Activated naive CD8-positive, alpha-beta T cell treated with anti-CD3 and anti-CD28 coated beads, Interleukin-2, amount 10 ng/mL, durations not matched to agents 7 days and 5 days (primary cell): ENCODE measurements around the gene PDE4C. TPM values are rescaled to one million over a fixed set of nuclear protein-coding genes. Genes with fewer than 3 reads are reported as not detected.
A peak's percentile ranks its signal among the peaks of the same experiment; 100 is the strongest.

ENCODE experiments used
- ATAC-seq: fragments of 150-1000 bp; cut with Tn5 transposase; one replicate; pipeline ENCODE4 v1.10.0; 2021; ENCODE audit warnings: low read depth, moderate library complexity
- POLR2A ChIA-PET: fragments of 350-600 bp; sonication (Branson Sonifier 250); formaldehyde crosslinking; loops from one replicate; lab custom pipeline; 2021; ENCODE audit warnings: antibody characterized with exemption; lab: Charles Lee
- DNase-seq: peaks from one replicate; pipeline ENCODE4 v3.0.0; 2021
- H3K27ac Mint-ChIP-seq: one replicate; pipeline ENCODE4 v1.8.0; 2022; ENCODE audit warnings: mild to moderate bottlenecking, mixed read lengths
- H3K27me3 Mint-ChIP-seq: one replicate; pipeline ENCODE4 v1.8.0; 2022; ENCODE audit warnings: mild to moderate bottlenecking, moderate library complexity, mixed read lengths
- H3K36me3 Mint-ChIP-seq: one replicate; pipeline ENCODE4 v1.8.0; 2021; ENCODE audit warnings: mild to moderate bottlenecking, mixed read lengths
- H3K4me1 Mint-ChIP-seq: one replicate; pipeline ENCODE4 v1.8.0; 2021; ENCODE audit warnings: mixed read lengths
- H3K4me3 Mint-ChIP-seq: one replicate; pipeline ENCODE4 v1.8.0; 2022; ENCODE audit warnings: mild to moderate bottlenecking, moderate library complexity, mixed read lengths
- H3K9me3 Mint-ChIP-seq: one replicate; pipeline ENCODE4 v1.8.0; 2021; ENCODE audit warnings: mixed read lengths
- total RNA-seq, 2 experiments: library from RNA; stranded (reverse); gene quantifications; one replicate each; pipeline ENCODE4 v1.2.3, GENCODE V29; 2021

The PDE4C gene
- total RNA-seq: under 1 TPM in 1 of 2 experiments, not detected in 1; 0.65 TPM

GRCh38 chr19:18225702-18226468, at the start of gene PDE4C:
Gene PDE4C, minus strand, starts transcription at chr19:18226438. Its CDS starts 23 bp downstream, at chr19:18226415.
- ATAC-seq (no peak), DNase-seq (peak; percentile 33)
- H3K4me3 Mint-ChIP-seq: no peak within 1 kb of the TSS
- no peaks in the 10 kb centered on the region for H3K36me3 Mint-ChIP-seq
- H3K4me1 Mint-ChIP-seq: peaks cover 13% of the 10 kb centered on the region
- no peaks in the 10 kb centered on the region for H3K9me3 Mint-ChIP-seq
- POLR2A ChIA-PET: no interaction called here
- no peak within 1 kb of the TSS for H3K27ac Mint-ChIP-seq
- peaks cover 61% of the 10 kb centered on the region for H3K27me3 Mint-ChIP-seq

- Mint-ChIP-seq H3K9me3 (no peaks in the 10 kb centered on the region), H3K4me1 (peaks cover 38% of the 10 kb centered on the region), H3K27me3 (no peaks in the 10 kb centered on the region), H3K27ac (peak overlapping the region; percentile 56), H3K4me3 (peak overlapping the region; percentile 28), H3K36me3 (peaks cover 29% of the 10 kb centered on the region)
- DNase-seq (no peak), ATAC-seq (no peak)
- POLR2A ChIA-PET: interaction anchor here (0.6 to 12.8 kb wide), 8 partner anchors 11 to 117 kb away, joined by 3 to 1033 read pairs (median 8); partner anchors contain the start of genes LSM4 and PGPEP1
Measured at GRCh38 chr19:18274781-18275356, 48.6 kb upstream of the PDE4C start.

GRCh38 chr19:18274219-18274780, 48.1 kb upstream of the PDE4C start, which contains the start of gene IQCN:
Gene IQCN, minus strand, starts transcription at chr19:18274452. Its CDS starts 4,974 bp downstream, at chr19:18269478.
- Mint-ChIP-seq H3K4me1 (peaks cover 35% of the 10 kb centered on the region), H3K27me3 (no peaks in the 10 kb centered on the region)
- POLR2A ChIA-PET: interaction anchor here (0.6 to 11.2 kb wide), 8 partner anchors 12 to 66 kb away, joined by 3 to 1033 read pairs (median 4); partner anchors contain the start of genes LSM4 and PGPEP1

GRCh38 chr19:18273561-18274218, 47.5 kb upstream of the PDE4C start:
- H3K4me1 Mint-ChIP-seq: peaks cover 29% of the 10 kb centered on the region
- H3K4me3 Mint-ChIP-seq: no peak overlapping the region

More at GRCh38 chr19:18274219-18274780, 48.1 kb upstream of the PDE4C start, which contains the start of gene IQCN:
- DNase-seq: no peak
- H3K9me3 Mint-ChIP-seq: no peaks in the 10 kb centered on the region
- H3K27ac Mint-ChIP-seq: peak within 1 kb of the TSS; percentile 56
- peak within 1 kb of the TSS; percentile 28 for H3K4me3 Mint-ChIP-seq
- peak; percentile 59 for ATAC-seq
- peaks cover 23% of the 10 kb centered on the region for H3K36me3 Mint-ChIP-seq

GRCh38 chr19:18271433-18271841, 45.2 kb upstream of the PDE4C start:
- no peak for DNase-seq
- POLR2A ChIA-PET: interaction anchor here (0.8 to 1.3 kb wide), 2 partner anchors 10 to 33 kb away, joined by 3 read pairs; partner anchors contain the start of gene JUND
- ATAC-seq: no peak
- Mint-ChIP-seq H3K27me3 (no peaks in the 10 kb centered on the region), H3K4me1 (peaks cover 21% of the 10 kb centered on the region), H3K27ac (no peak overlapping the region), H3K9me3 (no peaks in the 10 kb centered on the region), H3K36me3 (peaks cover 12% of the 10 kb centered on the region), H3K4me3 (no peak overlapping the region)

More at GRCh38 chr19:18273561-18274218, 47.5 kb upstream of the PDE4C start:
- ATAC-seq: no peak
- no peak for DNase-seq
- POLR2A ChIA-PET: interaction anchor here (0.6 to 11.2 kb wide), 6 partner anchors 16 to 66 kb away, joined by 4 to 1033 read pairs (median 6); partner anchors contain the start of genes LSM4 and PGPEP1
- no peaks in the 10 kb centered on the region for H3K27me3 Mint-ChIP-seq
- H3K27ac Mint-ChIP-seq: no peak overlapping the region
- no peaks in the 10 kb centered on the region for H3K9me3 Mint-ChIP-seq
- peaks cover 18% of the 10 kb centered on the region for H3K36me3 Mint-ChIP-seq

- Mint-ChIP-seq H3K9me3 (no peaks in the 10 kb centered on the region), H3K4me3 (no peak overlapping the region), H3K36me3 (peaks cover 12% of the 10 kb centered on the region), H3K27me3 (no peaks in the 10 kb centered on the region), H3K4me1 (peaks cover 18% of the 10 kb centered on the region), H3K27ac (no peak overlapping the region)
- POLR2A ChIA-PET: interaction anchor here (0.7 to 1.8 kb wide), 3 partner anchors 9 to 18 kb away, joined by 3 to 6 read pairs (median 3); partner anchors contain the start of gene JUND
- ATAC-seq (no peak), DNase-seq (no peak)
Measured at GRCh38 chr19:18270326-18270725, 44.1 kb upstream of the PDE4C start.

- Mint-ChIP-seq H3K4me3 (no peak overlapping the region), H3K9me3 (no peaks in the 10 kb centered on the region), H3K27ac (no peak overlapping the region), H3K27me3 (no peaks in the 10 kb centered on the region), H3K4me1 (peaks cover 11% of the 10 kb centered on the region), H3K36me3 (peaks cover 7% of the 10 kb centered on the region)
- no peak for ATAC-seq
- DNase-seq: no peak
- POLR2A ChIA-PET: interaction anchor here (0.7 to 1.8 kb wide), 3 partner anchors 13 to 76 kb away, joined by 3 to 6 read pairs (median 4); partner anchors contain the start of gene JUND
Measured at GRCh38 chr19:18269070-18269723, 43.0 kb upstream of the PDE4C start.

- Mint-ChIP-seq H3K4me3 (no peak overlapping the region), H3K27ac (no peak overlapping the region), H3K27me3 (no peaks in the 10 kb centered on the region), H3K4me1 (peaks cover 9% of the 10 kb centered on the region), H3K36me3 (peaks cover 5% of the 10 kb centered on the region), H3K9me3 (no peaks in the 10 kb centered on the region)
- no peak for DNase-seq
- POLR2A ChIA-PET: no interaction called here
- no peak for ATAC-seq
Measured at GRCh38 chr19:18266771-18267686, 40.8 kb upstream of the PDE4C start.

GRCh38 chr19:18265582-18265981, 39.3 kb upstream of the PDE4C start:
- Mint-ChIP-seq H3K36me3 (peaks cover 5% of the 10 kb centered on the region), H3K27ac (no peak overlapping the region), H3K27me3 (no peaks in the 10 kb centered on the region), H3K4me3 (no peak overlapping the region), H3K9me3 (no peaks in the 10 kb centered on the region), H3K4me1 (peaks cover 7% of the 10 kb centered on the region)
- ATAC-seq: no peak
- no peak for DNase-seq
- POLR2A ChIA-PET: no interaction called here

GRCh38 chr19:18264971-18265540, 38.8 kb upstream of the PDE4C start:
- ATAC-seq (no peak), DNase-seq (no peak)
- H3K9me3 Mint-ChIP-seq: no peaks in the 10 kb centered on the region
- POLR2A ChIA-PET: no interaction called here
- H3K27ac Mint-ChIP-seq: no peak overlapping the region
- no peak overlapping the region for H3K4me3 Mint-ChIP-seq
- peaks cover 7% of the 10 kb centered on the region for H3K4me1 Mint-ChIP-seq
- H3K36me3 Mint-ChIP-seq: peaks cover 5% of the 10 kb centered on the region
- H3K27me3 Mint-ChIP-seq: no peaks in the 10 kb centered on the region

GRCh38 chr19:18264137-18264854, 38.1 kb upstream of the PDE4C start:
- Mint-ChIP-seq H3K4me3 (no peak overlapping the region), H3K36me3 (peaks cover 5% of the 10 kb centered on the region), H3K27ac (no peak overlapping the region), H3K9me3 (no peaks in the 10 kb centered on the region), H3K27me3 (no peaks in the 10 kb centered on the region), H3K4me1 (peaks cover 7% of the 10 kb centered on the region)
- POLR2A ChIA-PET: no interaction called here
- DNase-seq: peak; percentile 28
- ATAC-seq: no peak
